MM.1S (cell line): ENCODE data around the gene LSM14B.

Experiments used
- DNase-seq: peaks from one replicate; pipeline ENCODE4 v3.0.0-alpha.2; 2015
- H2AFZ ChIP-seq: fragments of 300-600 bp; sonication (generic); 2 replicates; pipeline ENCODE4 v1.6.0; 2016; ENCODE audit warnings: antibody characterized with exemption, low read length
- H3F3A ChIP-seq: fragments of 300-600 bp; sonication (generic); 2 replicates; pipeline ENCODE4 v1.6.1; 2016; ENCODE audit warnings: mild to moderate bottlenecking, antibody characterized with exemption, low read length, moderate library complexity, mixed read lengths; ENCODE audit not compliant: insufficient read depth
- H3K27ac ChIP-seq: fragments of 300-600 bp; sonication (generic); 2 replicates; pipeline ENCODE4 v1.5.1; 2016; ENCODE audit warnings: mild to moderate bottlenecking, low read length
- H3K27me3 ChIP-seq: fragments of 300-600 bp; sonication (generic); replicated peaks from 2 replicates; pipeline ENCODE4 v1.6.0; 2016; ENCODE audit warnings: low read length; ENCODE audit not compliant: insufficient read depth
- H3K36me3 ChIP-seq: fragments of 300-600 bp; sonication (generic); replicated peaks from 2 replicates; pipeline ENCODE4 v1.6.1; 2016; ENCODE audit warnings: mild to moderate bottlenecking, low read length, mixed read lengths; ENCODE audit not compliant: insufficient read depth
- H3K4me1 ChIP-seq: fragments of 300-600 bp; sonication (generic); 2 replicates; pipeline ENCODE4 v1.6.1; 2016; ENCODE audit warnings: low read length, mixed read lengths
- H3K4me2 ChIP-seq: fragments of 300-600 bp; sonication (generic); 2 replicates; pipeline ENCODE4 v1.6.0; 2016; ENCODE audit warnings: low read depth, low read length
- H3K4me3 ChIP-seq: fragments of 300-600 bp; sonication (generic); 2 replicates; pipeline ENCODE4 v1.5.1; 2016; ENCODE audit warnings: low read length, mixed read lengths
- H3K79me2 ChIP-seq: fragments of 300-600 bp; sonication (generic); 2 replicates; pipeline ENCODE4 v1.6.1; 2016; ENCODE audit warnings: mixed run types, low read length, mixed read lengths
- H3K9ac ChIP-seq: fragments of 300-600 bp; sonication (generic); 2 replicates; pipeline ENCODE4 v1.6.1; 2016; ENCODE audit warnings: low read length, mixed read lengths
- H3K9me2 ChIP-seq: fragments of 300-600 bp; sonication (generic); replicated peaks from 2 replicates; pipeline ENCODE4 v1.6.1; 2016; ENCODE audit warnings: mild to moderate bottlenecking, low read length, mixed read lengths; ENCODE audit not compliant: insufficient read depth
- H3K9me3 ChIP-seq: fragments of 300-600 bp; sonication (generic); replicated peaks from 2 replicates; pipeline ENCODE4 v1.6.1; 2016; ENCODE audit warnings: mild to moderate bottlenecking, low read length, mixed read lengths; ENCODE audit not compliant: insufficient read depth
- H4K20me1 ChIP-seq: fragments of 300-600 bp; sonication (generic); 2 replicates; pipeline ENCODE4 v1.6.1; 2016; ENCODE audit warnings: mild to moderate bottlenecking, low read length, moderate library complexity, mixed read lengths; ENCODE audit not compliant: insufficient read depth
- CTCF ChIP-seq: fragments of 300-600 bp; sonication (generic); IDR thresholded peaks from 2 replicates; pipeline ENCODE4 v1.5.1; 2016; ENCODE audit warnings: antibody characterized with exemption, low read length, mixed read lengths
- EZH2 ChIP-seq: fragments of 300-600 bp; sonication (generic); optimal IDR thresholded peaks from 2 replicates; pipeline ENCODE3; 2017; ENCODE audit warnings: low read depth, mild to moderate bottlenecking, antibody characterized with exemption, low read length, mixed read lengths
- EZH2phosphoT487 ChIP-seq: fragments of 300-600 bp; sonication (generic); IDR thresholded peaks from 2 replicates; pipeline ENCODE4 v1.6.1; 2018; ENCODE audit warnings: antibody characterized with exemption, low read length

LSM14B gene

GRCh38 chr20:62164879-62165761, 42.8 kb downstream of the LSM14B start:
- TF ChIP-seq EZH2: no peak
- TF ChIP-seq EZH2phosphoT487: no peak
- TF ChIP-seq CTCF: no peak
- Histone ChIP-seq H4K20me1 (no peaks in the 10 kb centered on the region), H3K36me3 (no peaks in the 10 kb centered on the region)

GRCh38 chr20:62165762-62166399, 43.6 kb downstream of the LSM14B start:
- Histone ChIP-seq H3K27ac (no peak overlapping the region), H3K9ac (no peak overlapping the region), H3F3A (no peaks in the 10 kb centered on the region), H3K9me2 (no peaks in the 10 kb centered on the region), H3K36me3 (no peaks in the 10 kb centered on the region), H3K79me2 (no peaks in the 10 kb centered on the region), H3K4me1 (no peaks in the 10 kb centered on the region), H3K9me3 (no peaks in the 10 kb centered on the region), H3K4me2 (no peak overlapping the region), H2AFZ (no peak overlapping the region), H4K20me1 (no peaks in the 10 kb centered on the region), H3K27me3 (no peaks in the 10 kb centered on the region), H3K4me3 (no peak overlapping the region)
- TF ChIP-seq EZH2phosphoT487 (no peak), EZH2 (no peak)
- DNase-seq: no peak

More at GRCh38 chr20:62164879-62165761, 42.8 kb downstream of the LSM14B start:
- Histone ChIP-seq H3K4me3 (no peak overlapping the region), H3K79me2 (no peaks in the 10 kb centered on the region), H3K4me2 (no peak overlapping the region), H3K4me1 (no peaks in the 10 kb centered on the region), H3K27me3 (no peaks in the 10 kb centered on the region), H3K9ac (no peak overlapping the region), H2AFZ (no peak overlapping the region), H3K9me3 (no peaks in the 10 kb centered on the region), H3K9me2 (no peaks in the 10 kb centered on the region), H3K27ac (no peak overlapping the region), H3F3A (no peaks in the 10 kb centered on the region)
- no peak for DNase-seq

GRCh38 chr20:62167474-62167873, 45.2 kb downstream of the LSM14B start:
- no peak overlapping the region for H3K4me3 ChIP-seq
- no peak overlapping the region for H2AFZ ChIP-seq
- no peak for TF ChIP-seq CTCF
- TF ChIP-seq EZH2phosphoT487: no peak
- no peak for TF ChIP-seq EZH2
- no peaks in the 10 kb centered on the region for H3K79me2 ChIP-seq
- no peak for DNase-seq
- no peak overlapping the region for H3K4me2 ChIP-seq
- no peaks in the 10 kb centered on the region for H3K36me3 ChIP-seq
- H3F3A ChIP-seq: no peaks in the 10 kb centered on the region
- H4K20me1 ChIP-seq: no peaks in the 10 kb centered on the region
- H3K9me2 ChIP-seq: no peaks in the 10 kb centered on the region
- H3K9ac ChIP-seq: no peak overlapping the region
- no peaks in the 10 kb centered on the region for H3K9me3 ChIP-seq
- no peaks in the 10 kb centered on the region for H3K27me3 ChIP-seq
- H3K27ac ChIP-seq: no peak overlapping the region
- no peaks in the 10 kb centered on the region for H3K4me1 ChIP-seq
